ENCODE data around the gene DNMBP.
"Not testable (repeated sequence)": the region's sequence is repeated elsewhere in the genome, so short reads cannot be mapped to it uniquely, and the experiment has no call there.

Gene DNMBP

GRCh38 chr10:100019787-100020141 lies 10.0 kb upstream of the DNMBP start:
- no peak for DNase-seq (ENCODE audit: extremely low spot score, insufficient read length, low read depth)
- no peak for FAIRE-seq

GRCh38 chr10:100014071-100014762 lies 4.5 kb upstream of the DNMBP start:
- FAIRE-seq (peak; percentile 95), DNase-seq (ENCODE audit: extremely low spot score, insufficient read length, low read depth) (peak; percentile 32)

GRCh38 chr10:100013621-100014020 lies 3.9 kb upstream of the DNMBP start:
- FAIRE-seq = no peak

GRCh38 chr10:100011906-100012305 lies 2.2 kb upstream of the DNMBP start:
- DNase-seq (ENCODE audit: extremely low spot score, insufficient read length, low read depth); FAIRE-seq: not testable (repeated sequence)

More at GRCh38 chr10:100013621-100014020, 3.9 kb upstream of the DNMBP start:
- no peak for DNase-seq (ENCODE audit: extremely low spot score, insufficient read length, low read depth)

GRCh38 chr10:100009283-100009792 lies 409 bp downstream of the DNMBP start:
- FAIRE-seq = no peak
- peak; percentile 30 for DNase-seq (ENCODE audit: extremely low spot score, insufficient read length, low read depth)

- FAIRE-seq (no peak), DNase-seq (ENCODE audit: extremely low spot score, insufficient read length, low read depth) (no peak)
These were observed 952 bp downstream of the DNMBP start for GRCh38 chr10:100008708-100009282.

GRCh38 chr10:100008142-100008522 lies 1.6 kb downstream of the DNMBP start:
- FAIRE-seq (no peak), DNase-seq (ENCODE audit: extremely low spot score, insufficient read length, low read depth) (no peak)

- no peak for FAIRE-seq
These were observed 2.3 kb downstream of the DNMBP start for GRCh38 chr10:100007231-100008141.

GRCh38 chr10:100006243-100006886 lies 3.4 kb downstream of the DNMBP start:
- DNase-seq (ENCODE audit: extremely low spot score, insufficient read length, low read depth) (no peak), FAIRE-seq (peak; percentile 74)

More at GRCh38 chr10:100007231-100008141, 2.3 kb downstream of the DNMBP start:
- no peak for DNase-seq (ENCODE audit: extremely low spot score, insufficient read length, low read depth)

GRCh38 chr10:100004805-100005510 lies 4.8 kb downstream of the DNMBP start:
- FAIRE-seq (no peak), DNase-seq (ENCODE audit: extremely low spot score, insufficient read length, low read depth) (no peak)

GRCh38 chr10:100000109-100000644 lies 9.6 kb downstream of the DNMBP start:
- no peak for FAIRE-seq
- DNase-seq (ENCODE audit: extremely low spot score, insufficient read length, low read depth) = no peak

GRCh38 chr10:99999319-100000108 lies 10.2 kb downstream of the DNMBP start:
- FAIRE-seq (no peak), DNase-seq (ENCODE audit: extremely low spot score, insufficient read length, low read depth) (no peak)

- DNase-seq (ENCODE audit: extremely low spot score, insufficient read length, low read depth) (no peak), FAIRE-seq (no peak)
These were observed 10.9 kb downstream of the DNMBP start for GRCh38 chr10:99998889-99999288.

GRCh38 chr10:99996671-99997648 lies 12.8 kb downstream of the DNMBP start:
- no peak for FAIRE-seq
- no peak for DNase-seq (ENCODE audit: extremely low spot score, insufficient read length, low read depth)

GRCh38 chr10:99995713-99996112 lies 14.0 kb downstream of the DNMBP start:
- DNase-seq (ENCODE audit: extremely low spot score, insufficient read length, low read depth) = no peak
- FAIRE-seq = no peak

GRCh38 chr10:99995269-99995668 lies 14.5 kb downstream of the DNMBP start:
- no peak for DNase-seq (ENCODE audit: extremely low spot score, insufficient read length, low read depth)
- FAIRE-seq = no peak

GRCh38 chr10:99994801-99995200 lies 14.9 kb downstream of the DNMBP start:
- FAIRE-seq = no peak

More at GRCh38 chr10:99994801-99995200, 14.9 kb downstream of the DNMBP start:
- no peak for DNase-seq (ENCODE audit: extremely low spot score, insufficient read length, low read depth)

All from GM18507 (cell line).